Measurements from ENCODE around the gene NLK. TPM values are rescaled to one million over a fixed set of nuclear protein-coding genes. Genes with fewer than 3 reads are reported as not detected.
A peak's percentile ranks its signal among the peaks of the same experiment; 100 is the strongest.

Gene NLK
- total and polyA plus RNA-seq, 4 donors = 28.2 to 48.5 (median 34.6) TPM

GRCh38 chr17:28117304-28117703, 74.8 kb downstream of the NLK start:
- Histone ChIP-seq H3K4me3 (ENCODE audit: low read depth, low read length) (no peak overlapping the region), H3K4me1 (ENCODE audit: control insufficient read depth, insufficient read depth, low read length) (no peaks in the 10 kb centered on the region), H3K27ac (ENCODE audit: low read depth, low read length) (no peak overlapping the region), H3K27me3 (ENCODE audit: control insufficient read depth, insufficient read depth, low read length) (no peaks in the 10 kb centered on the region), H3K9me3 (ENCODE audit: control insufficient read depth, insufficient read depth, low read length) (no peaks in the 10 kb centered on the region), H3K36me3 (ENCODE audit: control insufficient read depth, insufficient read depth, low read length) (no peaks in the 10 kb centered on the region)
- DNase-seq (ENCODE audit: low read depth in 4 of 6, low spot score in 6 of 6) = no peak

GRCh38 chr17:28118362-28118761, 75.9 kb downstream of the NLK start:
- WGBS (ENCODE audit: insufficient coverage) = no CpG with 5 or more reads among the region's 1 CpG
- no peak overlapping the region for H3K4me3 ChIP-seq (ENCODE audit: low read depth, low read length)

GRCh38 chr17:28119046-28119445, 76.6 kb downstream of the NLK start:
- peak in 2 of 6 donors; percentile 5 to 85 for DNase-seq (ENCODE audit: low read depth in 4 of 6, low spot score in 6 of 6)
- H3K27me3 ChIP-seq (ENCODE audit: control insufficient read depth, insufficient read depth, low read length) = no peaks in the 10 kb centered on the region
- H3K4me3 ChIP-seq (ENCODE audit: low read depth, low read length) = no peak overlapping the region
- H3K4me1 ChIP-seq (ENCODE audit: control insufficient read depth, insufficient read depth, low read length) = no peaks in the 10 kb centered on the region
- no peak overlapping the region for H3K27ac ChIP-seq (ENCODE audit: low read depth, low read length)
- H3K9me3 ChIP-seq (ENCODE audit: control insufficient read depth, insufficient read depth, low read length) = no peaks in the 10 kb centered on the region
- WGBS (ENCODE audit: insufficient coverage) = no CpG with 5 or more reads among the region's 2 CpGs
- H3K36me3 ChIP-seq (ENCODE audit: control insufficient read depth, insufficient read depth, low read length) = no peaks in the 10 kb centered on the region

More at GRCh38 chr17:28118362-28118761, 75.9 kb downstream of the NLK start:
- no peaks in the 10 kb centered on the region for H3K9me3 ChIP-seq (ENCODE audit: control insufficient read depth, insufficient read depth, low read length)
- H3K36me3 ChIP-seq (ENCODE audit: control insufficient read depth, insufficient read depth, low read length) = no peaks in the 10 kb centered on the region
- no peak overlapping the region for H3K27ac ChIP-seq (ENCODE audit: low read depth, low read length)
- no peak for DNase-seq (ENCODE audit: low read depth in 4 of 6, low spot score in 6 of 6)
- no peaks in the 10 kb centered on the region for H3K4me1 ChIP-seq (ENCODE audit: control insufficient read depth, insufficient read depth, low read length)
- H3K27me3 ChIP-seq (ENCODE audit: control insufficient read depth, insufficient read depth, low read length) = no peaks in the 10 kb centered on the region

GRCh38 chr17:28119560-28119959, 77.1 kb downstream of the NLK start:
- DNase-seq (ENCODE audit: low read depth in 4 of 6, low spot score in 6 of 6) = no peak
- Histone ChIP-seq H3K27ac (ENCODE audit: low read depth, low read length) (no peak overlapping the region), H3K9me3 (ENCODE audit: control insufficient read depth, insufficient read depth, low read length) (no peaks in the 10 kb centered on the region), H3K4me1 (ENCODE audit: control insufficient read depth, insufficient read depth, low read length) (no peaks in the 10 kb centered on the region), H3K36me3 (ENCODE audit: control insufficient read depth, insufficient read depth, low read length) (no peaks in the 10 kb centered on the region), H3K27me3 (ENCODE audit: control insufficient read depth, insufficient read depth, low read length) (no peaks in the 10 kb centered on the region), H3K4me3 (ENCODE audit: low read depth, low read length) (no peak overlapping the region)
- WGBS (ENCODE audit: insufficient coverage) = no CpG with 5 or more reads among the region's 2 CpGs

- WGBS (ENCODE audit: insufficient coverage) = no CpG with 5 or more reads among the region's 1 CpG
- H3K27ac ChIP-seq (ENCODE audit: low read depth, low read length) = no peak overlapping the region
- no peak overlapping the region for H3K4me3 ChIP-seq (ENCODE audit: low read depth, low read length)
- H3K4me1 ChIP-seq (ENCODE audit: control insufficient read depth, insufficient read depth, low read length) = no peaks in the 10 kb centered on the region
- no peaks in the 10 kb centered on the region for H3K27me3 ChIP-seq (ENCODE audit: control insufficient read depth, insufficient read depth, low read length)
- H3K9me3 ChIP-seq (ENCODE audit: control insufficient read depth, insufficient read depth, low read length) = no peaks in the 10 kb centered on the region
- no peaks in the 10 kb centered on the region for H3K36me3 ChIP-seq (ENCODE audit: control insufficient read depth, insufficient read depth, low read length)
- no peak for DNase-seq (ENCODE audit: low read depth in 4 of 6, low spot score in 6 of 6)
These were observed 78.3 kb downstream of the NLK start for GRCh38 chr17:28120766-28121165.

- no peaks in the 10 kb centered on the region for H3K36me3 ChIP-seq (ENCODE audit: control insufficient read depth, insufficient read depth, low read length)
- DNase-seq (ENCODE audit: low read depth in 4 of 6, low spot score in 6 of 6) = no peak
- no peak overlapping the region for H3K27ac ChIP-seq (ENCODE audit: low read depth, low read length)
- WGBS (ENCODE audit: insufficient coverage) = no CpG with 5 or more reads among the region's 1 CpG
- no peaks in the 10 kb centered on the region for H3K27me3 ChIP-seq (ENCODE audit: control insufficient read depth, insufficient read depth, low read length)
- H3K4me1 ChIP-seq (ENCODE audit: control insufficient read depth, insufficient read depth, low read length) = no peaks in the 10 kb centered on the region
- no peaks in the 10 kb centered on the region for H3K9me3 ChIP-seq (ENCODE audit: control insufficient read depth, insufficient read depth, low read length)
- H3K4me3 ChIP-seq (ENCODE audit: low read depth, low read length) = no peak overlapping the region
These were observed 82.5 kb downstream of the NLK start for GRCh38 chr17:28124962-28125361.

GRCh38 chr17:28125526-28126378, 83.3 kb downstream of the NLK start:
- Histone ChIP-seq H3K27ac (ENCODE audit: low read depth, low read length) (no peak overlapping the region), H3K36me3 (ENCODE audit: control insufficient read depth, insufficient read depth, low read length) (no peaks in the 10 kb centered on the region)
- no CpG with 5 or more reads among the region's 4 CpGs for WGBS (ENCODE audit: insufficient coverage)

GRCh38 chr17:28127196-28127595, 84.7 kb downstream of the NLK start:
- no CpG with 5 or more reads among the region's 1 CpG for WGBS (ENCODE audit: insufficient coverage)
- no peak for DNase-seq (ENCODE audit: low read depth in 4 of 6, low spot score in 6 of 6)
- Histone ChIP-seq H3K4me1 (ENCODE audit: control insufficient read depth, insufficient read depth, low read length) (no peaks in the 10 kb centered on the region), H3K4me3 (ENCODE audit: low read depth, low read length) (no peak overlapping the region), H3K27me3 (ENCODE audit: control insufficient read depth, insufficient read depth, low read length) (no peaks in the 10 kb centered on the region), H3K27ac (ENCODE audit: low read depth, low read length) (no peak overlapping the region), H3K36me3 (ENCODE audit: control insufficient read depth, insufficient read depth, low read length) (no peaks in the 10 kb centered on the region), H3K9me3 (ENCODE audit: control insufficient read depth, insufficient read depth, low read length) (no peaks in the 10 kb centered on the region)

More at GRCh38 chr17:28125526-28126378, 83.3 kb downstream of the NLK start:
- Histone ChIP-seq H3K27me3 (ENCODE audit: control insufficient read depth, insufficient read depth, low read length) (no peaks in the 10 kb centered on the region), H3K4me1 (ENCODE audit: control insufficient read depth, insufficient read depth, low read length) (no peaks in the 10 kb centered on the region), H3K9me3 (ENCODE audit: control insufficient read depth, insufficient read depth, low read length) (no peaks in the 10 kb centered on the region), H3K4me3 (ENCODE audit: low read depth, low read length) (no peak overlapping the region)
- no peak for DNase-seq (ENCODE audit: low read depth in 4 of 6, low spot score in 6 of 6)

GRCh38 chr17:28128779-28129178, 86.3 kb downstream of the NLK start:
- Histone ChIP-seq H3K4me1 (ENCODE audit: control insufficient read depth, insufficient read depth, low read length) (no peaks in the 10 kb centered on the region), H3K36me3 (ENCODE audit: control insufficient read depth, insufficient read depth, low read length) (no peaks in the 10 kb centered on the region), H3K9me3 (ENCODE audit: control insufficient read depth, insufficient read depth, low read length) (no peaks in the 10 kb centered on the region), H3K4me3 (ENCODE audit: low read depth, low read length) (no peak overlapping the region), H3K27ac (ENCODE audit: low read depth, low read length) (no peak overlapping the region), H3K27me3 (ENCODE audit: control insufficient read depth, insufficient read depth, low read length) (no peaks in the 10 kb centered on the region)
- peak in 1 of 6 donors; percentile 21 for DNase-seq (ENCODE audit: low read depth in 4 of 6, low spot score in 6 of 6)
- no CpG with 5 or more reads among the region's 1 CpG for WGBS (ENCODE audit: insufficient coverage)

- Histone ChIP-seq H3K4me3 (ENCODE audit: low read depth, low read length) (no peak overlapping the region), H3K36me3 (ENCODE audit: control insufficient read depth, insufficient read depth, low read length) (no peaks in the 10 kb centered on the region), H3K27ac (ENCODE audit: low read depth, low read length) (no peak overlapping the region), H3K27me3 (ENCODE audit: control insufficient read depth, insufficient read depth, low read length) (no peaks in the 10 kb centered on the region), H3K4me1 (ENCODE audit: control insufficient read depth, insufficient read depth, low read length) (no peaks in the 10 kb centered on the region), H3K9me3 (ENCODE audit: control insufficient read depth, insufficient read depth, low read length) (no peaks in the 10 kb centered on the region)
- no peak for DNase-seq (ENCODE audit: low read depth in 4 of 6, low spot score in 6 of 6)
- WGBS (ENCODE audit: insufficient coverage) = no CpG with 5 or more reads among the region's 2 CpGs
These were observed 88.0 kb downstream of the NLK start for GRCh38 chr17:28130472-28130871.
